K562 (cell line): ENCODE data around the gene C6orf47. TPM values are rescaled to one million over a fixed set of nuclear protein-coding genes. Genes with fewer than 3 reads are reported as not detected.

Experiments used
- ATAC-seq: fragments of 200-7000 bp; cut with Tn5 transposase; 3 replicates; pipeline ENCODE4 v1.9.1; 2020; ENCODE audit warnings: moderate library complexity
- BruUV-seq: library from RNA; stranded (reverse); fragments of 400-500 nt; replicated peaks from 2 replicates; lab custom pipeline; 2021; lab: Mats Ljungman, UMichigan
- CTCF ChIA-PET: fragments of 300-600 bp; formaldehyde crosslinking; extraction: SDS; loops from one replicate; lab custom pipeline; 2021; ENCODE audit warnings: low intra/inter-chr PET ratio; lab: Yijun Ruan, JAX
- POLR2A ChIA-PET: fragments of 300-600, 350-650 bp; sonication (Branson Sonifier 250); formaldehyde crosslinking; extraction: SDS; loops from one replicate; lab custom pipeline; 2021; ENCODE audit warnings: antibody characterized with exemption, inconsistent platforms; lab: Yijun Ruan, JAX
- DNase-seq, 4 experiments: peaks; one replicate each; pipeline versions ENCODE4 v3.0.0 to v3.0.0-alpha.2; 2011 to 2018; ENCODE audit warnings: low spot score in 3 of 4, mixed read lengths in 3 of 4; ENCODE audit errors: extremely low read depth in 1 of 4
- FAIRE-seq: peaks from 2 replicates; lab custom pipeline; 2011; peaks lifted over from hg19 to GRCh38; lab: Jason Lieb, UNC
- H2AFZ ChIP-seq: 2 replicates; pipeline ENCODE4 v1.6.0; 2011; ENCODE audit warnings: low read depth, low read length, control low read depth, inconsistent platforms
- H3K27ac ChIP-seq: fragments of 200-600 bp; 3 replicates; pipeline ENCODE4 v1.8.0; 2011; ENCODE audit warnings: low read depth, mild to moderate bottlenecking, control low read depth, inconsistent platforms, low read length, moderate library complexity, mixed read lengths; ENCODE audit errors: extremely low read depth
- H3K27me3 ChIP-seq, 2 experiments: fragments of 300-600 bp in 1 of 2; 2 replicates in 1 of 2; 3 replicates in 1 of 2; pipeline versions ENCODE4 v1.6.0 to v1.8.0; 2011; ENCODE audit warnings: inconsistent platforms in 2 of 2, low read length in 2 of 2, mild to moderate bottlenecking in 1 of 2, mixed read lengths in 1 of 2, moderate library complexity in 1 of 2; ENCODE audit not compliant: control insufficient read depth in 2 of 2, insufficient read depth in 2 of 2
- H3K36me3 ChIP-seq: fragments of 300-600 bp; 3 replicates; pipeline ENCODE4 v1.8.0; 2011; ENCODE audit warnings: mild to moderate bottlenecking, low read length, inconsistent platforms; ENCODE audit not compliant: control insufficient read depth, insufficient read depth
- H3K4me1 ChIP-seq, 2 experiments: fragments of 200-600 bp in 1 of 2; replicated peaks in 1 of 2; 2 replicates in 1 of 2; 3 replicates in 1 of 2; pipeline versions ENCODE4 v1.5.1 to v1.8.0; 2011; ENCODE audit warnings: inconsistent platforms in 2 of 2, low read length in 2 of 2, mild to moderate bottlenecking in 1 of 2, mixed read lengths in 1 of 2, moderate library complexity in 1 of 2; ENCODE audit not compliant: control insufficient read depth in 2 of 2, insufficient read depth in 2 of 2
- H3K4me2 ChIP-seq: 2 replicates; pipeline ENCODE4 v1.6.1; 2011; ENCODE audit warnings: low read length, control low read depth, inconsistent platforms, mixed read lengths; ENCODE audit not compliant: insufficient read depth
- H3K4me3 ChIP-seq: fragments of 200-600 bp; sonication (generic), shearing (Covaris generic); 2 replicates; pipeline ENCODE4 v1.5.1; 2016; ENCODE audit warnings: control low read depth, inconsistent platforms
- H3K79me2 ChIP-seq: fragments of 200-600 bp; 3 replicates; pipeline ENCODE4 v1.8.0; 2011; ENCODE audit warnings: low read length, inconsistent platforms; ENCODE audit not compliant: control insufficient read depth, insufficient read depth
- H3K9ac ChIP-seq, 2 experiments: 2 replicates each; pipeline versions ENCODE4 v1.6.0 to v1.6.1; 2011; ENCODE audit warnings: low read depth in 2 of 2, low read length in 2 of 2, control low read depth in 1 of 2, inconsistent platforms in 1 of 2, mild to moderate bottlenecking in 1 of 2, mixed read lengths in 1 of 2; ENCODE audit not compliant: insufficient read depth in 1 of 2
- H3K9me1 ChIP-seq: one replicate; pipeline ENCODE4 v1.6.0; 2011; ENCODE audit warnings: inconsistent platforms, mild to moderate bottlenecking, low read length, moderate library complexity; ENCODE audit not compliant: control insufficient read depth, insufficient read depth
- H3K9me3 ChIP-seq: replicated peaks from 2 replicates; pipeline ENCODE4 v1.5.1; 2011; ENCODE audit warnings: low read depth, low read length, inconsistent platforms; ENCODE audit not compliant: control insufficient read depth, insufficient read depth
- H4K20me1 ChIP-seq: replicated peaks from 2 replicates; pipeline ENCODE4 v1.6.1; 2011; ENCODE audit warnings: low read length, inconsistent platforms, mixed read lengths; ENCODE audit not compliant: control insufficient read depth, insufficient read depth
- ARID4B ChIP-seq: sonication (generic); formaldehyde crosslinking; IDR thresholded peaks from 2 replicates; pipeline ENCODE4 v1.8.0; 2022; ENCODE audit warnings: mild to moderate bottlenecking, missing genetic modification reagents
- DIDO1 ChIP-seq: fragments of 450-650 bp; IDR thresholded peaks from 2 replicates; pipeline ENCODE4 v1.6.1; 2016; ENCODE audit warnings: low read depth, missing biosample characterization, missing genetic modification characterization
- E2F4 ChIP-seq: sonication (generic); formaldehyde crosslinking; IDR thresholded peaks from 2 replicates; pipeline ENCODE4 v1.8.0; 2022; ENCODE audit warnings: mild to moderate bottlenecking, low read depth, missing genetic modification reagents
- HBP1 ChIP-seq: fragments of 450-650 bp; formaldehyde crosslinking; IDR thresholded peaks from 2 replicates; pipeline ENCODE4 v1.4.0; 2022; ENCODE audit warnings: missing genetic modification characterization
- HOXB6 ChIP-seq: fragments of 250-450 bp; sonication (Bioruptor Pico); IDR thresholded peaks from 2 replicates; pipeline ENCODE4 v1.5.1; 2022; ENCODE audit warnings: mild to moderate bottlenecking, borderline replicate concordance
- KAT7 ChIP-seq: sonication (generic); formaldehyde crosslinking; IDR thresholded peaks from 2 replicates; pipeline ENCODE4 v1.8.0; 2022; ENCODE audit warnings: missing genetic modification reagents, mild to moderate bottlenecking, borderline replicate concordance
- XRCC3 ChIP-seq: fragments of 450-650 bp; IDR thresholded peaks from 2 replicates; pipeline ENCODE4 v1.6.1; 2017; ENCODE audit warnings: mild to moderate bottlenecking, moderate library complexity
- WGBS: fragments of 100-300 bp; shearing (Covaris generic); methylation state at CpG from one replicate; pipeline ENCODE4 v1.1.6; 2016; ENCODE audit warnings: low coverage, mixed read lengths; ENCODE audit not compliant: insufficient coverage; ENCODE audit errors: missing lambda C conversion rate; 5-methylcytosine and 5-hydroxymethylcytosine counted together
- in situ Hi-C: fragments of 300-500 bp; cut with MboI; formaldehyde crosslinking; loops from 4 replicates; pipeline ENCODE4 v1.15.0; 2018; ENCODE audit warnings: inconsistent platforms, mixed read lengths
- intact Hi-C: fragments of 100-400 bp; cut with micrococcal nuclease; formaldehyde crosslinking; loops from 2 replicates; pipeline ENCODE4 v1.14.2; 2022
- polyA plus RNA-seq, 8 experiments: library from polyadenylated mRNA; depleted of rRNA in 4 of 8; stranded (reverse) in 5 of 8; unstranded in 3 of 8; fragments of >200 nt; fragmentation: Nextera tagmentation in 2 of 8; fragmentation: Illumina TruSeq in 1 of 8; extraction: Ambion mirVana in 2 of 8; extraction: Trizol in 1 of 8; gene quantifications; 2 replicates each; pipeline versions ENCODE4 v1.2.1 to v1.2.3, GENCODE V29; 2011 to 2014; ENCODE audit warnings: inconsistent platforms in 1 of 8, missing spikeins in 1 of 8
- total RNA-seq, 7 experiments: library from RNA; depleted of rRNA in 6 of 7; stranded (reverse); fragments of >200 nt in 6 of 7; fragmentation: Illumina TruSeq in 2 of 7; extraction: Trizol in 2 of 7; gene quantifications; 2 replicates each; pipeline versions ENCODE4 v1.2.1 to v1.2.3, GENCODE V29; 2011 to 2021; ENCODE audit warnings: low replicate concordance in 1 of 7

Gene C6orf47
- total and polyA plus RNA-seq, 9 of the 15 experiments (the other 6 are each of a cell fraction or from before 2014, with no cell fraction given), result 0.14 to 43.8 (median 27.0) TPM

GRCh38 chr6:31701666-31702404 lies 41.3 kb upstream of the C6orf47 start:
- no peak for ATAC-seq
- TF ChIP-seq HBP1 (CRISPR knock-in tag) (peak; percentile 10; the same call in 1 of the 2 replicates), XRCC3 (no peak), E2F4 (peak; percentile 64; the same call in 1 of the 2 replicates), DIDO1 (tag) (no peak), KAT7 (0 out of 2 replicates have a peak, but pooled peaks have one; percentile 67), HOXB6 (CRISPR knock-in tag) (no peak), ARID4B (CRISPR knock-in tag) (peak; percentile 71; the same call in 1 of the 2 replicates)

More at GRCh38 chr6:31701666-31702404, 41.3 kb upstream of the C6orf47 start:
- peaks cover 54% of the 10 kb centered on the region for H3K79me2 ChIP-seq
- intact Hi-C loops (loop anchor here (2.0 kb wide), 1 partner anchor 37 kb away; the partner anchor contains the start of gene GPANK1), in situ Hi-C loops (no loop called here)
- CTCF ChIA-PET, result interaction anchor here (1.2 kb wide), 1 partner anchor 12 kb away, joined by 3 read pairs; no protein-coding TSS in a partner anchor
- peak overlapping the region; percentile 93 to 96 for H3K9ac ChIP-seq
- DNase-seq (no peak), FAIRE-seq (no peak)
- H3K36me3 ChIP-seq, result peaks cover 46% of the 10 kb centered on the region
- H4K20me1 ChIP-seq, result no peaks in the 10 kb centered on the region; the same call in 1 of the 2 replicates
- BruUV-seq, result TSS peak; percentile 60
- H3K4me2 ChIP-seq, result peak overlapping the region; percentile 87
- H3K27me3 ChIP-seq, result no peaks in the 10 kb centered on the region
- H3K9me1 ChIP-seq, result peaks cover 5% of the 10 kb centered on the region
- POLR2A ChIA-PET, result interaction anchor here (0.7 to 9.7 kb wide), 16 partner anchors 10 to 137 kb away, joined by 3 to 158 read pairs (median 10); partner anchors contain the start of genes CSNK2B, GPANK1, LY6G6C and LY6G6D
- 42% methylated on average over 7 of the region's 7 CpGs for WGBS
- peak overlapping the region; percentile 93 for H3K27ac ChIP-seq
- H2AFZ ChIP-seq, result peak overlapping the region; percentile 91
- peak overlapping the region; percentile 68 for H3K4me3 ChIP-seq
- H3K9me3 ChIP-seq, result no peaks in the 10 kb centered on the region
- peaks cover 22 to 30% of the 10 kb centered on the region in 2 experiments for H3K4me1 ChIP-seq
